DOHH2 (cell line): ENCODE data around the gene KCTD10.

Experiments
- EZH2phosphoT487 ChIP-seq: fragments of 200-600 bp; sonication (generic); IDR thresholded peaks from 2 replicates; pipeline ENCODE4 v1.6.1; 2017; ENCODE audit warnings: borderline replicate concordance, mild to moderate bottlenecking, antibody characterized with exemption, low read length, moderate library complexity, mixed read lengths
- TF ChIP-seq, protein P1 (sequence below): fragments of 200-600 bp; sonication (generic); IDR thresholded peaks from one replicate; pipeline ENCODE4 v1.5.1; 2014; ENCODE audit warnings: antibody characterized with exemption, mild to moderate bottlenecking, low read depth, low read length; ENCODE audit not compliant: poor library complexity, severe bottlenecking

DNA sequence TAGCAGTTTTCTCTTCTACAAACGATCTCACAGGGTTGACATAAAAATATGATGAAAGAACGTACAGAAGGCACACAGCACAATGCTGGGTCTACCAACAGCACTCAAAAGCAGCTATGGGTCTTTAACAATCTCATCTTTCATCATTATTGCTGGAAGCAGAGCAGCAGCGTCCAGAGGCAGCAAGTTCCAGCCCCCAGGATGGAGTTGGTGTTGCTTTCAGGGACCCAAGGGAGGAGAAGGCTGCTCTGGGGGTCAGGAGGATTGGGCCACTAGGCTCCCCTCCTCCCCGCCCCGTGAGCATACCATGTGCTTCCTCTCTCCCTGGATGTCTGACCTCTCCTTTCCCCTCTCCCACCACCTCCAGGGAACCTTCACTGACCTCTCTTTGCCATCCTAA lies 13.3 kb downstream of the KCTD10 start:
- TF ChIP-seq, protein P1, sequence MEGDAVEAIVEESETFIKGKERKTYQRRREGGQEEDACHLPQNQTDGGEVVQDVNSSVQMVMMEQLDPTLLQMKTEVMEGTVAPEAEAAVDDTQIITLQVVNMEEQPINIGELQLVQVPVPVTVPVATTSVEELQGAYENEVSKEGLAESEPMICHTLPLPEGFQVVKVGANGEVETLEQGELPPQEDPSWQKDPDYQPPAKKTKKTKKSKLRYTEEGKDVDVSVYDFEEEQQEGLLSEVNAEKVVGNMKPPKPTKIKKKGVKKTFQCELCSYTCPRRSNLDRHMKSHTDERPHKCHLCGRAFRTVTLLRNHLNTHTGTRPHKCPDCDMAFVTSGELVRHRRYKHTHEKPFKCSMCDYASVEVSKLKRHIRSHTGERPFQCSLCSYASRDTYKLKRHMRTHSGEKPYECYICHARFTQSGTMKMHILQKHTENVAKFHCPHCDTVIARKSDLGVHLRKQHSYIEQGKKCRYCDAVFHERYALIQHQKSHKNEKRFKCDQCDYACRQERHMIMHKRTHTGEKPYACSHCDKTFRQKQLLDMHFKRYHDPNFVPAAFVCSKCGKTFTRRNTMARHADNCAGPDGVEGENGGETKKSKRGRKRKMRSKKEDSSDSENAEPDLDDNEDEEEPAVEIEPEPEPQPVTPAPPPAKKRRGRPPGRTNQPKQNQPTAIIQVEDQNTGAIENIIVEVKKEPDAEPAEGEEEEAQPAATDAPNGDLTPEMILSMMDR: no peak
- TF ChIP-seq EZH2phosphoT487: no peak
